IMR-90 (cell line): ENCODE measurements around the gene RSPH9. TPM values are rescaled to one million over a fixed set of nuclear protein-coding genes. Genes with fewer than 3 reads are reported as not detected.

Source experiments
- ATAC-seq: fragments of 200-7000 bp; cut with Tn5 transposase; 2 replicates; pipeline ENCODE4 v1.9.1; 2020; ENCODE audit warnings: low read depth, mild to moderate bottlenecking, moderate library complexity
- BruUV-seq: library from RNA; stranded (reverse); fragments of 400-500 nt; replicated peaks from 2 replicates; lab custom pipeline; 2021; lab: Mats Ljungman, UMichigan
- CTCF ChIA-PET: fragments of 300-600 bp; formaldehyde crosslinking; extraction: SDS; loops from one replicate; lab custom pipeline; 2021; ENCODE audit warnings: antibody characterized with exemption; lab: Yijun Ruan, JAX
- POLR2A ChIA-PET: fragments of 300-600 bp; sonication (Branson Sonifier 250); formaldehyde crosslinking; loops from one replicate; lab custom pipeline; 2022; ENCODE audit warnings: antibody characterized with exemption; ENCODE audit not compliant: unreplicated experiment; lab: Charles Lee
- DNase-seq: peaks from one replicate; pipeline ENCODE4 v3.0.0; 2013
- H2AFZ ChIP-seq: replicated peaks from 2 replicates; pipeline ENCODE3; 2013; ENCODE audit warnings: low read length, mild to moderate bottlenecking; ENCODE audit not compliant: poor library complexity
- H2AK5ac ChIP-seq: 2 replicates; pipeline ENCODE4 v1.6.1; 2013; ENCODE audit warnings: low read depth, low read length, inconsistent platforms
- H2AK9ac ChIP-seq: replicated peaks from 2 replicates; pipeline ENCODE3; 2013; ENCODE audit warnings: mild to moderate bottlenecking, low read depth, low read length, moderate library complexity; ENCODE audit not compliant: poor library complexity
- H2BK120ac ChIP-seq: 2 replicates; pipeline ENCODE4 v1.6.1; 2013; ENCODE audit warnings: low read depth, low read length, inconsistent platforms
- H2BK15ac ChIP-seq: 3 replicates; pipeline ENCODE4 v1.6.1; 2013; ENCODE audit warnings: low read depth, low read length, inconsistent platforms
- H2BK20ac ChIP-seq: 2 replicates; pipeline ENCODE4 v1.6.1; 2013; ENCODE audit warnings: low read depth, mild to moderate bottlenecking, inconsistent platforms, low read length, moderate library complexity
- H2BK5ac ChIP-seq: 2 replicates; pipeline ENCODE4 v1.6.1; 2013; ENCODE audit warnings: mild to moderate bottlenecking, low read depth, low read length, inconsistent platforms; ENCODE audit not compliant: poor library complexity, severe bottlenecking
- H3K14ac ChIP-seq: replicated peaks from 2 replicates; pipeline ENCODE4 v1.6.1; 2013; ENCODE audit warnings: low read depth, low read length, inconsistent platforms
- H3K18ac ChIP-seq: 2 replicates; pipeline ENCODE4 v1.6.1; 2013; ENCODE audit warnings: low read depth, low read length, control low read depth
- H3K23ac ChIP-seq: 2 replicates; pipeline ENCODE4 v1.6.1; 2013; ENCODE audit warnings: low read depth, low read length, inconsistent platforms
- H3K27ac ChIP-seq: 2 replicates; pipeline ENCODE4 v1.5.1; 2013; ENCODE audit warnings: mild to moderate bottlenecking, control low read depth, low read length; ENCODE audit not compliant: insufficient read depth
- H3K27me3 ChIP-seq: 2 replicates; pipeline ENCODE4 v1.6.1; 2013; ENCODE audit warnings: low read length; ENCODE audit not compliant: control insufficient read depth, insufficient read depth
- H3K36me3 ChIP-seq: 2 replicates; pipeline ENCODE4 v1.6.1; 2013; ENCODE audit warnings: low read length, mixed read lengths; ENCODE audit not compliant: control insufficient read depth, insufficient read depth
- H3K4ac ChIP-seq: 2 replicates; pipeline ENCODE4 v1.6.1; 2013; ENCODE audit warnings: low read depth, low read length, inconsistent platforms
- H3K4me1 ChIP-seq: 2 replicates; pipeline ENCODE4 v1.6.1; 2013; ENCODE audit warnings: low read length, mixed read lengths; ENCODE audit not compliant: control insufficient read depth, insufficient read depth
- H3K4me2 ChIP-seq: 2 replicates; pipeline ENCODE4 v1.6.1; 2013; ENCODE audit warnings: low read depth, mild to moderate bottlenecking, control low read depth, low read length, moderate library complexity
- H3K4me3 ChIP-seq: 2 replicates; pipeline ENCODE4 v1.5.1; 2013; ENCODE audit warnings: low read depth, mild to moderate bottlenecking, control low read depth, low read length, moderate library complexity; ENCODE audit not compliant: insufficient read depth
- H3K56ac ChIP-seq: 2 replicates; pipeline ENCODE4 v1.6.1; 2013; ENCODE audit warnings: low read length, inconsistent platforms; ENCODE audit not compliant: insufficient read depth; ENCODE audit errors: extremely low read depth
- H3K79me1 ChIP-seq, 2 experiments: 2 replicates each; pipeline ENCODE4 v1.6.1; 2013; ENCODE audit warnings: low read length in 2 of 2, inconsistent platforms in 1 of 2, low read depth in 1 of 2
- H3K9ac ChIP-seq: 2 replicates; pipeline ENCODE4 v1.6.1; 2013; ENCODE audit warnings: low read depth, low read length, control low read depth
- H3K9me1 ChIP-seq: 2 replicates; pipeline ENCODE4 v1.6.1; 2013; ENCODE audit warnings: low read length, inconsistent platforms; ENCODE audit not compliant: insufficient read depth
- H3K9me3 ChIP-seq: 2 replicates; pipeline ENCODE4 v1.6.1; 2013; ENCODE audit warnings: low read length; ENCODE audit not compliant: control insufficient read depth, insufficient read depth
- H4K20me1 ChIP-seq: 2 replicates; pipeline ENCODE4 v1.6.1; 2013; ENCODE audit warnings: low read length, inconsistent platforms; ENCODE audit not compliant: insufficient read depth
- H4K5ac ChIP-seq: 2 replicates; pipeline ENCODE4 v1.6.1; 2013; ENCODE audit warnings: mild to moderate bottlenecking, low read depth, low read length, control low read depth
- H4K8ac ChIP-seq, 2 experiments: 2 replicates each; pipeline ENCODE4 v1.6.1; 2013; ENCODE audit warnings: low read depth in 2 of 2, low read length in 2 of 2, control low read depth in 1 of 2, inconsistent platforms in 1 of 2
- H4K91ac ChIP-seq: 2 replicates; pipeline ENCODE4 v1.6.1; 2013; ENCODE audit warnings: low read depth, low read length, inconsistent platforms; ENCODE audit not compliant: insufficient read depth
- BHLHE40 ChIP-seq: fragments of 150-350 bp; IDR thresholded peaks from 2 replicates; pipeline ENCODE4 v1.6.1; 2016; ENCODE audit warnings: mild to moderate bottlenecking, low read depth, low read length
- RFX5 ChIP-seq: IDR thresholded peaks from 2 replicates; pipeline ENCODE4 v1.8.0; 2012; ENCODE audit warnings: low read depth, mild to moderate bottlenecking, low read length, moderate library complexity
- WGBS, 2 experiments: methylation state at CpG; one replicate each; pipeline versions ENCODE4 v1.1.5 to v1.1.7; 2013; ENCODE audit warnings: missing lambda C conversion rate in 2 of 2; ENCODE audit not compliant: insufficient read length in 1 of 2; ENCODE audit errors: extremely low coverage in 2 of 2; 5-methylcytosine and 5-hydroxymethylcytosine counted together
- dilution Hi-C: fragments of 300-500 bp; cut with HindIII; formaldehyde crosslinking; loops from one replicate; pipeline ENCODE4 v1.14.3; 2018; ENCODE audit warnings: low sequenced_read_pairs; ENCODE audit not compliant: unreplicated experiment
- in situ Hi-C: fragments of 300-500 bp; cut with MboI; formaldehyde crosslinking; loops from 3 replicates; pipeline ENCODE4 v1.14.3; 2019; ENCODE audit warnings: low sequenced_read_pairs, inconsistent platforms, mixed read lengths
- intact Hi-C: fragments of 100-400 bp; cut with micrococcal nuclease; formaldehyde crosslinking; loops from 2 replicates; pipeline ENCODE4 v1.10.0; 2022
- polyA plus RNA-seq, 3 experiments: library from polyadenylated mRNA; depleted of rRNA; stranded (reverse); fragments of >200 nt; gene quantifications; 2 replicates each; pipeline ENCODE4 v1.2.3, GENCODE V29; 2012; ENCODE audit warnings: low replicate concordance in 1 of 3
- total RNA-seq: library from RNA; depleted of rRNA; stranded (reverse); fragments of >200 nt; gene quantifications from 2 replicates; pipeline ENCODE4 v1.2.3, GENCODE V29; 2012

RSPH9 gene
- total and polyA plus RNA-seq, 2 of the 4 experiments (the other 2 are of a cell fraction) = 0.18 to 0.21 TPM

DNA sequence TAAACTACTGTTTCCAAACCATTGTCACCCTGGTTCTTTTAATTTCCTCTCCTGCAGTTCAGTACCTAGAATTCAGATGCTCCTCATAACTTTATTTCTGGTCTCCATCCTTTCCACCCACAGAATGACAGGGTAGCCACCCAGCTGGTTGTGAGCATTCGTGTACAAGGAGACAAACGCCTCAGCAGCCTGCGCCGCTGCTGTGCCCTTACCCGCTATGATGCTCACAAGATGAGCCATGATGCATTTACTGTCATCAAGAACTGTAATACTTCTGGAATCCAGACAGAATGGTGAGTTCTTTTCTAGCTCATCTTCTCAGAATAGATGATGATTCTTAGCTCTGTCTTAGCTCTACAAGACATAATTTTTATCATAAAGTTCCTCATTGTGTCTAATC lies 34.4 kb upstream of the RSPH9 start:
- Histone ChIP-seq H4K5ac (no peak overlapping the region), H2AK5ac (no peak overlapping the region), H2BK120ac (no peak overlapping the region), H3K27ac (no peak overlapping the region), H2AK9ac (no peak overlapping the region), H2BK15ac (no peak overlapping the region), H3K36me3 (peaks cover 19% of the 10 kb centered on the region), H3K14ac (no peak overlapping the region), H3K56ac (no peak overlapping the region), H3K4me2 (no peak overlapping the region), H3K18ac (no peak overlapping the region), H3K9me1 (no peaks in the 10 kb centered on the region), H3K9me3 (no peaks in the 10 kb centered on the region), H4K91ac (no peak overlapping the region), H3K79me1 (peaks cover 2 to 24% of the 10 kb centered on the region in 2 experiments), H2BK20ac (no peak overlapping the region), H3K27me3 (no peaks in the 10 kb centered on the region), H2BK5ac (no peak overlapping the region), H3K9ac (no peak overlapping the region), H2AFZ (no peak overlapping the region), H3K23ac (no peak overlapping the region), H3K4me1 (no peaks in the 10 kb centered on the region), H4K20me1 (peaks cover 4% of the 10 kb centered on the region; the same call in 1 of the 2 replicates), H3K4ac (no peak overlapping the region), H3K4me3 (no peak overlapping the region), H4K8ac (no peak overlapping the region)
- no peak for ATAC-seq
- 93% methylated on average over 3 of the region's 5 CpGs; no CpG with 5 or more reads in 1 of the 2 experiments for WGBS, 2 experiments
- intact Hi-C loops (no loop called here), in situ Hi-C loops (no loop called here), dilution Hi-C loops (no loop called here)
- ChIA-PET CTCF (interaction anchor here (0.7 kb wide), 1 partner anchor 20 kb away, joined by 3 read pairs; no protein-coding TSS in a partner anchor), POLR2A (no interaction called here)
- peak; percentile 14 for DNase-seq
- TF ChIP-seq BHLHE40 (no peak), RFX5 (no peak)
- BruUV-seq = no TSS peak
